Stimulated activated CD8-positive, alpha-beta memory T cell treated with anti-CD3 and anti-CD28 coated beads, Interleukin-15, amount 100 ng/mL, for 1 hour (primary cell): Measurements from ENCODE around the gene RACGAP1.

ENCODE experiments used
- DNase-seq: peaks from one replicate; pipeline ENCODE4 v3.0.0-alpha.2; 2020; ENCODE audit warnings: low read depth

The RACGAP1 gene

DNA sequence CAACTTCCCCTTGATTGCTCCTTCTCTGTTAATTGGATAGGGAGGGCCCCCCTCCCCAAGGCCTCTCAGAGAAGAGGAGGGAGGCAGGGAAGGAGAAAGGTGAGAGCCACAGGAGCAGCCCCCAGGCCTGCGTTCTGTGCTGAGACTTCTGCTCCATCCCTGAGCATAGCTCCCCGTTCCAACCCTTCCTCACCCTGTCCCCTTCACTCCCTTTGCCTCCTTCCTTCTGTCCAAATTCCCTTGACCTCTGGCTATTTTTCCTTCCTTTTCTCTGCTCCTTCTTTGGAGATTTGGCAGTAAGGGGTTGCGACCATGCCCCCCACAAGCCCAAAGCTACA, 31.3 kb upstream of the RACGAP1 start:
- DNase-seq = no peak

GRCh38 chr12:50055831-50056638, 30.7 kb upstream of the RACGAP1 start:
- DNase-seq = no peak

- no peak for DNase-seq
Observed at GRCh38 chr12:50053583-50053982, 28.3 kb upstream of the RACGAP1 start.

GRCh38 chr12:50052964-50053363, 27.7 kb upstream of the RACGAP1 start:
- no peak for DNase-seq

DNA sequence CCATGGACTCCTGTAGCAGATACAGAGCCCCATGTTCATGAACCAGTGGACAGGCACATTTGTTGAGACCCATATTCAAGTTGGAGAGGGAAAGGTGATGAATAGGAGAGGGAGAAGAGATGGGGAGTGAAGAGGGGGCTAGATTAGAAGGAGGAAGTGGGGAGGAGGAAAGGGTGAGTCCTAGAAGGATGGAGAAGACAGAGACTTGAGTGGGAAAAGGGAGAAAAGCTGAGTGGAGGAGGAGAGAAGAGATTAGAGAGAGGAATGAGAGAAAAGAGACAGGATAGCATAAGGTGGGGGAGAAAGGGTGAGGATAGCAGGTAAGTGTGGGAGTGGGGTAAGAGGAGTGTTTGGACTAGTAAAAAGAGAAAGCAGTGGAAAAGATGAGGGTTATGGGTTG, 27.2 kb upstream of the RACGAP1 start:
- no peak for DNase-seq

DNA sequence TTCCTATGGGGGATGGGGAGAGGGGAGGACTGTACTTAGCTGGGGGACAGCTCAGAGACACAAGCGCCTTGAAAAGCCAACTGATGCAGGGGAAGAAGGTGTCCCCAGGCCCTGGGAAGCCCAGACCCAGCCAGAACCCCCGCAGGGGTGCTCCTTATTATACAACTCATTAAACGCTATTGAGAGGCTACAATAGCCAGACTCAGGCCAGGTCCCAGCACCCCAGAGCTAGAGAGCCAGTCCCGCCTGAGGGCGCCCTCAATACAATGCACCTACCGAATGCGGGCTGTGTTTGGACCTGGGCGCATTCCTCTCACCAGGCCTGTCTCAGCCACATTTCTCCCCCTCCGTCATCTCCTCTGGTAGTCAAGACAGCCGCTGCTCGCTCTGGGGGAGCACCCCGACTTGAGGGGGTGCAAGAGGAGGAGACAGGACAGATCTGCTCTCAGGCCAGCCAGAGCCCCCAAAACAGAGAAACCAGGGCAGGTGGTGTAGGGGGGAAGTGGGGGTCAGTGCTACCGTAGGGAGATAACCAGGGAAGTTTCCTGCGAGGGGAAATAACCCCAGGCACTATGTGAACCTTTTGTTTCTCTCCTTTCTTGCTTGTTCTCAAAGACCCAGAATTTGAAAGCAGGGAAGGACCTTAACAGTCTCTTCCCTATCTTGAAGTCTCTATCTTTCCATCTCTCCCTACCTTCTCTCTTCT, 26.0 kb upstream of the RACGAP1 start:
- no peak for DNase-seq

GRCh38 chr12:50050410-50051098, 25.3 kb upstream of the RACGAP1 start:
- no peak for DNase-seq

DNA sequence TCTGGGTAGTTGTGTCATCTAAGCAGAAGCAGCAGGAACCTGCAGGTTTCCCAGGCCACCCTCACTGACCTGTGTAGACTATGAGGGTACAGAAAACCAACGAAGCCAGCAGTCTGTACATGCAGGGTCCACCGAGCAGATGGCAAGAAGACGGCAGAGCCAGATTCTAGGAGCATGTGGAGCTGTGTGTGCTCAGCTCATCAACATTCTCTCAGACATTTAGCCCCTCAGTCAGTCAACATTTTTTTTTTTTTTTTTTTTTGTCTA, 24.8 kb upstream of the RACGAP1 start:
- DNase-seq = no peak

DNA sequence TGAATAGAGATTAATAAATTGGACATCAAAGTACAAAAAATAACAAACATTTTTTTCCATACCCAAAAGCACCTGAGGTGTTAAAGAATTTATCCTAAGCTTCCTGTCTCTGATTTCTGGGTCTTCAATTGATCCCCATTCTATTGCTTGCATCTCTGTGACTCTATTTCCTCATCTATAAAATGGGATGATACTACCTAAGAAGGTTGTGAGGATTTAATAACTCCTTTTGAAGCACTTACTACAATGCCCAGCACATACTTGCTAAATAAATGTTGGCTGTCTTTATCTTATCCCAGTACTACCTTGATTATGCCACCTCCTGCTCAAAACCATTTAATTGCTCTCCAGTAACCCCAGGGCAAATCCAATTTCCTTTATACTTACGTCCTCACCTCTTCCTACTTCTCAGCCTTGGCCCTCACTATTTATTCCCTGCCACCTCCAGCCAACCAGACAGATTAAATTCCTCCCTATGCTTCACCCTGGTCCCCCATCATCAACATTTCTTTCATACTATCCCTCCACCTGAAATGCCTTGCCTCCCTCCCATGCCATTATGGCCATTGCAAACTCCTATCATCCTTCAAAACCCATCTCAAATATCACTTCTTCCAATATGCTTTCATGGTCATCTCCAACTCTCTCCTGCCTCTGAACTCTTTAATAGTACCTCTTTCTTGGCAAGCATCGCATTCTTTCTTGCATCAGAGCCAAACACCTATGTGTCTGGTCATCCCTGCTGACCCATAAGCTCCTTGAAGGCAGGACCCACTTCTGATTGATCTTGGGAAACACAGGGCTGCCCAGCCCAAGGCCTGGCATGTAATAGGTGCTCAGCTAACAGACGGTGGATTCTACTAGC, 24.2 kb upstream of the RACGAP1 start:
- no peak for DNase-seq

DNA sequence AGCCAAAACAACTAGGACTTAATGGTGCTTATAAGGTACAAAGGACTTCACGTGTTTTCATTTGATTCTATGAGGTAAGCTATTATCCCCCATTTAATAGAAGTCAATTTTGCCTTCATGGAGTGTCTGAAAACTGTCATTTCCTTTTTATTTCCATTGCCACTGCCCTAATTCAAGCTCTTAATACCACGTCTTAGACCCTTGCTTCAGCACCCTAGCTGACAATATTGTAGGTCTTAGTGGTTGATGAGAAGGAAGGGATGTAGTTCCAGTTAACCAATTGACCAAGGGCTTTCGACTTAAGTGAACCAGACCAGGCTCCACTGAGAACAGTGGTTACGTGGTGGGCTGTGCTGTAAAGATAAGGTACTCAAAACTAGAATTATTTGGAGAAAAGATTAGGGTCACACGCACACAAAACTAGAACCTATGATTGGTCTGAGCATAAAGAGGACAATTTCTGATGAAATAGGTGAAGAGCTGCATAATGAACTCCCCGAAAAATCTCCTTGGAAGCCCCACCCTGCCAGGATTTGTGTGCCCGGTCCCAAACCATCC, 22.5 kb upstream of the RACGAP1 start:
- no peak for DNase-seq

DNA sequence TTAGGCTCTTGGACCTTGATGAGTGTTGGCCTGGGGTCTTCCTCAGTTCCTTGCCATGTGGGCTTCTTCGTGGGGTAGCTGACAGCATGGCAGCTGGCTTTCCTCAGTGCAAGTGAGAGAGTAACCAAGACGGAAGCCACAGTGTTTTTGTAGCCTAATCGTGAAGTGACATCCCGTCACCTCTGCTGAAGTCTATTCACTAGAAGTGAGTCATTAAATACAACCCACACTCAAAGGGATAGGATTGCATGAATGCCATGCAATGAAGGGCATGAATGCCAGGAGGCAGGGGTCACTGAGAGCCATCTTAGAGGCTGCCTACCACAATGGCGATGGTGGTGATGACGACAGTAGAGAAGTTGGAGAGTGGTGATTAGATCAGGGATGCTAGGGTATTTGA, 18.6 kb upstream of the RACGAP1 start:
- DNase-seq = no peak

DNA sequence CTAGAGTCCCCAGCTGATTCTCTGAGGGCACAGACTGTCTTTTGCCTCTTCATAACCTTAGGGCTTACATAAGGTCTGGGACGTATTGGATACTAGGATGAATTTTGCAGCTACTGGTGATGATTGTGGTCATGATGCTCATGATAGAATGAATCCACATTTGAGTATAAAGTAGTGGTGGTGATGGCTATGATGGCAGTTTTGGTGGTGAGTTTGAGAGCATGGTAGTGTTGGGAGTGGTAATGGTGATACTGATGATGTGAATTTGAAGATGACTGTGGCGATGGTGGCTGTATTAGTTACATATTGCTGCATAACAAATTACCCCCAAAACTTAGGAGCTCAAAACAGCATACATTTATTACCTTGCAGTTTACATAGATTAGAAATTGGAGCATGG, 18.0 kb upstream of the RACGAP1 start:
- DNase-seq = no peak

- DNase-seq = no peak
Observed at GRCh38 chr12:50042693-50043092, 17.4 kb upstream of the RACGAP1 start.

DNA sequence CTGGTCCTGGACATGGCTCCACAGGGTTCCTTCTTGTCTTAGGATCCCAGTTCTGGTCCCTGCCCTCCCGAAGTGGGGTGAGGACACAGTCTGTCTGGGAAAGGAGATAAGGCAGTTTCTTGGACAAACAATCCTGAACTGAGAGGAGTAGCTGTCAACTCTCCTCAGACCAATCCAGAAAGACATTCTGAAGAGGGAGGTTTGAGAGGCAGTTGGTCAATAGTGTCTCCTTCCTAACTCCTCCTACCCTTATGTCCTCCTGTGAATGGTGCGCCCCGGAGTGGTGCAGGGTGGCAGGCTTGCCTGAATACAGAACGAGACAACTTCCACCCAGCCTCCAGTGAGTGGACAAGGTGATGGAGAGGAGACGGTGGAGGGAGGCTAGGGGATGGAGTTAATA, 16.7 kb upstream of the RACGAP1 start:
- no peak for DNase-seq

DNA sequence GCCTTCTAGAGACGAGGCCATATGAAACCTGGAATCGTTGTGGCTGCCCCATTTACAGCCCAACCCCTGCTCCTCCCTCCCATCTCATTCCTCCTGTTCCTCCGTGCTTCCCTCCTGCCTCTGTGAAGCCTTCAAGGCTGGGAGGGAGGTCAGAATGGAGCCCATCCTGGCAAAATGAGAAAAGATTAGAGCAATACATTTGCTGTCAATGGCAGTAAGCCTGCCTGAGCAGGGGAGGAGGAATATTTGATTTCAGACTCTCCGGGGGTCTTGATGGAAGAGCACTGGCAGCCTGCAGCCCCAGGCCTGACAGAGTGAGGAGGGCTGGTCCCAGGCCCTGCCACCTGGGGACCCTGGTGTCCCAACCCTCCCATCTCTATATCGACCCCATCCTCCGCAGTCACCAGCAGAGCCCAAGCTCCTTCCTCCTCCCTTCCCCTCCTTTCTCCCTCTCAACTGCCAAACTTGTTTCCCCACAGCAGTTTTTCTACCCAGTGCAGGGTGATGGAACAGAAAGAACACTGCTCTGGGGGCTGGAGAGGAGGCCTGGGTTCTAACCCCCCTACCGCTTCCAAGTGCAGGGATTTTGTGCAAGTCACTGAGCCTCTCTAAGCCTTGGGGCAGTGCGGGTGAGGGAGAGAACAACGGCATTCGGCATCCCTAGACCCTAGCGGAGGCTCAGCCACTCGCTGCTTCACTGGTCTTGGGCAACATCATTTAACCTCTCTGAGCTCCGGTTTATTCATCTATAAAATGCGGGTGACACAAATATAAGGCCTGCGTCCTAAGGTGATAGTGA, 16.0 kb upstream of the RACGAP1 start:
- no peak for DNase-seq

- DNase-seq = no peak
Observed at GRCh38 chr12:50040657-50041056, 15.4 kb upstream of the RACGAP1 start.

GRCh38 chr12:50039151-50039835, 14.0 kb upstream of the RACGAP1 start:
- peak; percentile 82 for DNase-seq

DNA sequence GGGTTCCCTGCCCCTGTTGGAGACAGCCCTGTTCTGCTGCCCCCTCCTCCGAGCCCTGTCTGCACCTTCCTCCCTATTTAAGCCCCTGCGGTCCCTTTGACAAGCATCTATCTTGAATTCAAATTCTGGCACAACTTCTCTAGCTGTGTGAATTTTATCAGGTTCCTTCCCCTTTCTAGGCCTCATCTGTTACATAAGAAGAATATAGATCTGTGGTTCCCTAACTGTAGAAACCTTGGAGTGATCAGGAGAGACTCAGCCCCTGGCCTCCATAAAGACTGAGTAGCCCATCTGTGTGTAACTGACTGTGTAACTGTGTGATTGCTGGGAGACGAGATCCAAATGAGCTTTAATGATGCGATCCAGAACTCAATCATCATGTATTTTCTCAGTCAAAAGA, 13.0 kb upstream of the RACGAP1 start:
- no peak for DNase-seq

DNA sequence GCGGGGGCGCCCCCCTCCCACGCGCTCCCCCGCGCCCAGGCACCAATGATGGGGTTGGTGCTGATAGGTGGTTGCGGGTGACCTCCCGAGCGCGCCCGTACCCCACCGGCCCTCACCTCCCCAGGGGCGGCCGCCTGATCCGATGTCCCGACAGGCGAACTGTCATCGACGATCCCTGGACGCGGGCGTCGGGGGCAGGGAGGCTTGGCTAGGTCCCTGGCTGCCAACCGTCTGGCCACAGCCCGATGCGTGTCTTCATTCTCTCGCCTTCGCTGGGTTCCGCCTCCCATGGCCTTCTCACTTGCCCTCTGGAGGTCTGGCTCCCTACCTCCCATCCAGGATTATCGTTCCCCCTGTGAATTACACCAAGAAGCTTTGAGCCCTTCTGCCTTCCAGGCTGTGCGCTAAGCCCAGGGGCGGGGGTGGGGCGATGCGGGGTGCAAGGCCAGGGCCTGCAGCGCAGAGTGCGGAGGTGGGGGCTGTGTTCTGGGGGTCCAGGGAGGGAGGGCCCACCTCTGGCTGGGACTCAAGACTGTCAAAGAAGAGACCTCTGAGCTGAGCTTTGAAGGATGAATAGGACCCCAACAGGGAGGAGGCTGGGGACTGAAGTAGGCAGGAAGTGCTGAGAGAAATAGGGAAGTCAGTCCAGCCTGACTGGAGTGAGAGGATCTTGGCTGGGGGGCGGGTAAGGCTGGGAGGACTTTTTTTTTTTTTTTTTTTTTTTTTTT, 7.7 kb upstream of the RACGAP1 start:
- DNase-seq = no peak

DNA sequence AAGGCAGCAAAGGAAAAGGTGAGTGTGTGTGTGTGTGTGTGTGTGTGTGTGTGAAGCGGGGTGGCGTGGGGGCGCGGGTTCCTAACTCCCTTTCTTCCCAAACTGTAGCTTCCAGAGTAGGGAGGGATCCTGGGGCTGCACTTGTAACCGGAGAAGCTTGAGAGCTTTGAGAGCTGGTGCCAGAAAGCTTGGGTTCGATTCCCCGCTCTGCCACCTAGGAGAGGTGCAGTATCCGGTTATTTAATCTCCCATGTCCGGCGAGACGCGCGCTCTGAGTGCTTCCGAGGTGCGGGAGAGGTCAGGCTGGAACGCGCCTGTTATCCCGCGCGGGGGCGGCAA, 7.2 kb upstream of the RACGAP1 start:
- no peak for DNase-seq
